Stimulated activated CD8-positive, alpha-beta memory T cell treated with anti-CD3 and anti-CD28 coated beads, Interleukin-7, amount 100 ng/mL, for 4 hours (primary cell): ENCODE data around the gene CDH22.

Experiments used
- DNase-seq, 2 donors: peaks; one replicate each; pipeline ENCODE4 v3.0.0-alpha.2; 2020; ENCODE audit warnings: low read depth in 2 of 2

CDH22 gene

DNA sequence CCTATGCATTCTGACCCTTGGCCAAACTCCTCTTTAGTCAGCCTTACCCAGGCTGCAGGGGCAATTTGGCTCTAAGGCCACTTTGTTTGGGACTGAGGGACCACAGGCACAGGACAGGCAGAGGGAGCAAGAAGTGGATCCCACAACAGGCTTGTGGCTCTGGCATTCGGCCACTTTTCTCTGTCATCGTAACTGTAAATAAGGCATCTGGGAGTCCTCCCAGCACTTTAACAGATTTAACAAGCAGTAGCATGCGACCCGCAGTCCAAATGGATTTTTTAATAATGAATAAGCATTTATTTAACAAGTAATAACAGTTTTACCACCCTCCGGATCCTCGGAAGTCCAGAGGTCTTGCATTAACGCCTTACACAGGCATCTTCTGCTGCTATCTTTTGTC lies 16.1 kb upstream of the CDH22 start:
- no peak for DNase-seq

DNA sequence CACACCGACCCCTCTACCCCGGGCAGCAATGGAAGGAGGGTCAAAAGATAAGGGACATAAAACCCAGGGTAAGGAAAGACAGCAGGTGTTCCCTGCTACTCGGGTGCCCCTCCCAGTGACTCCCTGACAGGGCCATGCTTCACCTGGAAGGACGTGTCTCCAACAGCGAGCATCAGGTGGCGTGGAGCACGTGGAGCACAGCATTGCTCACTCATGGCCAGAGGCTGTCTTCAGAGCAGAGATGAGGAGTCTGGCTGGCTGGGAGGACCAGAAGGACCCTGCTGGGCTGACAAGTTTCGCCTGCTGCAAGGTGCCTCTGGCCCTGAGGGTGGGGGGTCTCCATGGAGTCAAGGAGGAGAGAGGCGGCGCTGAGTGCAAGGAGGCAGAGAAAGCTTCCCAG lies 15.3 kb upstream of the CDH22 start:
- DNase-seq: no peak

DNA sequence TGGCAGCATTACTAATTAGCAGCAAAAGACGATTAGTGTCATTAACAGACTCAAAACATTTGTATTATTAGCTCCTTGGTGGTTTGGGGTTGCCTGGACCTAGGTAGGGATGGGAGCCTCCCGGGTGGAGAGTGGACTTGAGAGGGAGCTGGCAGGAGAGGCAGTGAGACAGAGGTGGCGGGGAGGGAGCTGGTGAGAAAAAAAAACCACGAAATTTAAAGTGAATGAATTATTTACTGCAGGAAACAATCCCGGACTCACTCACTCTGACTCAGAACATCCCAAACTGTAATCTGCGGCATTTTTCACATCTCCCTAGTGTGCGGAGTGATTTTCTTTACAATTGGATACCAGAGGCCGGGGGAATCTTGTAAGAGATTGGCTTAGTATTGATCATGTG lies 14.3 kb upstream of the CDH22 start:
- DNase-seq: no peak

DNA sequence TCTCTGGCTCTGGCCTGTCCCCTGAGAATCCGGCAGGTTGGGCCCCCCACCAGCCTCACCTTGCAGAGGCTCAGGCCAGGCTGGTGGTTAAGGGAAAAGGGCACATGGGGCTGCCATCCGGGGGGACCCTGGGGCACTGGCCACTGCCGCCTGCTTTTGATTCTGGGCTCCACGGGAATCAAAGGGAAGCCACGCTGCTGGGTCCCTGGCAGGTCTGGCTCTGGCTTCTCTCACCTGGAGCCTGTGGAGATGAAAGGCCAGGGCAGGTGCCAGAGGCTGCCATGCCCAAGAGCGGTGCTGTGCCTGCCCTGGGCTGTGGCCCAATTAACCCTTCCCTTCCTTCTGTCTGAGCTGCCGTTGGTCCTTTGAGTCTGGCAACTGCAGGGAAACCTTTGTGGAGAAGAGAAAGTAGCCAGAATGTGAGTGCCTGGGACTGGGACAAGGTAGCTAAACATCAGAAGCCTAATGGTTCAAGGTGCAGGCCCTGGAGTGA lies 9.4 kb upstream of the CDH22 start:
- DNase-seq: no peak

DNA sequence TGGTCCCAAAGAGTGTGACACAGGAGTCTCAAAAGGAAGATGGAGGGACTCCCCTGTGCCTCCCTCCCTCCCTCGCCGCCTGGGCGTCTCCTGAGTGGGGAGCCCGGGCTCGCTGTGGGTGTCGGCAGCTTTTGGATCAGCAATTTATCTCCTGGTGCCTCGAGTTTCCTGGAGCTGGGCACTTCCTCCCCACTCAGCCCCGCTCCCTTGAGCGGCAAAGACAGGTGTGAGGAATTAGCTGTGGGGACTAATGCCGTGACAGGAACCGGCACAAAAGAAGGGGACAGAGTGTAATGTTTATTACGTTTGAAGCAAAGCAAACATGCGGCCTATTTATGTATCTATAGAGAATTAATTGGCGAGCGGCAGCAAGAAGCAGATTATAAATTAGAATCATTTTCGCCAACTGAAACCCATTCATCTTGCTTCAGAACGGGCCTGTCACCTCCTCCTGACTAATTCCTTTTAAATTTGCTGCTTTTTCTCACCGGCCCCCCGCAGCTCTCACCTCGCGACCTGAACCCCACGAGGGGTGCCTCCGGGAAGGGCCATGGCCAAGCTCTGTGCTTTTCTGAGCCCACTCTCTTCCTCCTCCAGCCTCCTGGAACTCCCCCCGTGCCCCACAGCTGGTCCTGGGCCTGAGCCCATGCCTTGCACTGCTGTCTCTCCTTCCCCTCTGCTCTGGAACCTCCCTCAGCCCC lies 8.8 kb upstream of the CDH22 start:
- no peak for DNase-seq

DNA sequence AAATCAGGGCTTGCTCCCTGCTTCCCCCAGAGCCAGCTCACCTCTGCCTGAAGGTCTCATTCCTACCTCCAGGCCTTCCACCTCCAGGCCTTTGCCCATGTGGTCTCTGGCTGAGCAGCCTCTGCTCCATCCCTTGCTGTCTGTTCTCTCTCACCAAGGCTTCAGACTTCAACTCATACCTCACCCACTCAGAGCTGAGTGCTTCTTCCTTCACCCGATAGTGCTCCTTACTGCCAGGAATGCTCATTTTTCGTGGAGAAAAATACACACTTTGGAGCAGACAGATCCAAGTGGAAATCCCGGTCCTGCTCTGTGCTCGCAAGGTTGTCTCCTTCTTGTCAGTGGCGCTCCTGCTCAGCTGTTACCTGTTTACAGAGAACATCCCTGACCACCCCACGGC lies 7.0 kb upstream of the CDH22 start:
- no peak for DNase-seq

DNA sequence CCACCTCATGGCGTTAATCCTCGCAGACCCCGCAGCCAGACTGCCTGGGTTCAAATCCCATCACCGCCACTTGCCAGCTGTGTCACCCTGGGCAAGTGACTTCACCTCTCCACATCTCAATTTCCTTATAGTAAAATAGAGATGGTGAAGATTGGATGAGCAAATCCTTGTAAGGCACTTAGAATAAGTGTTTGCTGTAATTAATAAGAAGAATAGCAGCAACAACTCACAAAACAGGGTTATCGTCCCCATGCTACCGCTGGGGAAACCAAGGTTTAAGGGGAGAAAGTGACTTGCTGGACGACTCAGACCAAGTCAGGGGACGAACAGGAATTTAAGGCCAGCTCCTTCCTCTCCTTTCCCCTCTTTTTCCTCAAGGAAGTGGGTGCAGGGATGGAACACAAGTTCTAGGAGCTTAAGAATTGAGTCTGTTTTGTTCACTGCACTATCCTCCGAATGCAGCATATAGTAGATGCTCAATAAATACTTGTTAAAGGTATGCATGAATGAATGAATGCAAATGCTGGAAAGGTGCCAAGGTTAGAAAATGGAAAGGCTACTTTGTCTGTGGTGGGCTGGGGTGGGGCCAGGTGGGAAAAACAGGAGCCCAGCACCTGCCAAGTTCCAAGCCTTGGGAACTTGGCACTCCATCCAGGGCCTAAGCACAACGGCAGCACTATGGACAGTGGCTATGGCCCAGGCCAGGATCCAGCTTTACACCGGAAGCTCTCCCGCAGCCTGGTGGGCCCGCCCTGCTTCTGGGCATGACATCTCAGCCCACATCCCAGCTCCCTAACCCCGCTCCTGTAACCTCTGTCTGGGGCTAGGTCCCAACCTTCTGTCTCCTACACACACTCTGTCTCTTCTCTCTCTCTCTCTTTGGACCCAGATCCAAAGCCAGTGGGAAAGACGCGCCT lies 4.9 kb upstream of the CDH22 start:
- DNase-seq: no peak

DNA sequence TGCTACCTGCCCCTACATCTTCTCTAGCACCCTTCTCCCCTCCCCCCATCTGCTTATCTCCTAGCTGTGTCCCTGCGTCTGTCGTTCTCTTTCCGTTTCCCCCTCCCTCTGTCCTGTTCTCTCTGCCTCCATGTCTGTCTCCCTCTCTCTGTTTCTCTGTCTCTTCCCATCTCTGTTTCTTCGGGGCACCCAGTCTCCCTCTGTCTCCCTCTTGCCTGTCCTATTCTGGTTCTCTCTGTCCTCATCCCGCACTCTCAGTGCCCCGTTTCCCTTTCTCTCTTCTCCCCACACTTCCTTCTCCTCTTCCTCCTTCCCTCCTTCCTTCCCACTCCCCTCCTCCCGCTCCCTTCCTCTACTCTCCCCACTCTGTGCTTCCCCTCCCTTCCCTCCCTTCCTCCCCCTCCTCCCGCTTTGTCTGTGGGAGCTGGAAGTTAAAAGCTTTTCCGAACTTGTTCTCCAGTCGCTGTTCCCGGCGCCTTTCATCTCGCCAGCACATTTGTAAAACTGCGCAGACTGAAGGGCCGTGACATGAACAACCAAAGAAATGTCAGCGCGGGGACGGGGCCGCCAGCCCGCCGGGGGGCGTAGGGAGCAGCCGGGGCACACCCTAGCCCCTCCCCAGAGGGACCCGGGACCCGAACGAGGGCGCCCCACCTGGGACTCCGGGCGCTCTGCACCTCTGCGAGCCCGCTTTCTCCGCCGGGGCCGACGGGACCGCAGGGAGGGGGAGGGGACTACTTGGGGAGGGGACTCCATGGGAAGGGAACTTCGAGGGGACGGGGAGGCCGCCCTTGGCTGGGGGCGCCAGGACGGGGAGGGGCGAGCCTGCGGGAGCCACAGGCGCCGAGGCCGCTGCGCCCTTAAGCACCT lies 4.0 kb upstream of the CDH22 start:
- no peak for DNase-seq

DNA sequence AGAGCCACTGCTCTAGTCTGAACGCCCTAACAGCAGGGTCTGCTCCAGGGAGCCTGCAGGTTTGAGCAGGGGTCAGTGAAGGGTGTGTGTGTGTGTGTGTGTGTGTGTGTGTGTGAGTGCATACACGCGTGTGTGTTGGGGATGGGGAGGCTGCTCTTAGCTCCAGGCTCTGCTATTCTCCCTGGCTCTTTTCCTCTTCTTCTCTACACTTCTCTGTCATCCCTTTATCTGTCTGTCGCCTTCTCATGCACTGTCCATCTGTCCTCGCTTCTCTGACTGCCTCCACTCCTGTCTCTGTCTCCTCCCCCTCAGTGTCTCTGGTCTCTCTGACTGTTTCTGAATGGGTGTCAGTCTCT lies 3.4 kb upstream of the CDH22 start:
- no peak for DNase-seq

DNA sequence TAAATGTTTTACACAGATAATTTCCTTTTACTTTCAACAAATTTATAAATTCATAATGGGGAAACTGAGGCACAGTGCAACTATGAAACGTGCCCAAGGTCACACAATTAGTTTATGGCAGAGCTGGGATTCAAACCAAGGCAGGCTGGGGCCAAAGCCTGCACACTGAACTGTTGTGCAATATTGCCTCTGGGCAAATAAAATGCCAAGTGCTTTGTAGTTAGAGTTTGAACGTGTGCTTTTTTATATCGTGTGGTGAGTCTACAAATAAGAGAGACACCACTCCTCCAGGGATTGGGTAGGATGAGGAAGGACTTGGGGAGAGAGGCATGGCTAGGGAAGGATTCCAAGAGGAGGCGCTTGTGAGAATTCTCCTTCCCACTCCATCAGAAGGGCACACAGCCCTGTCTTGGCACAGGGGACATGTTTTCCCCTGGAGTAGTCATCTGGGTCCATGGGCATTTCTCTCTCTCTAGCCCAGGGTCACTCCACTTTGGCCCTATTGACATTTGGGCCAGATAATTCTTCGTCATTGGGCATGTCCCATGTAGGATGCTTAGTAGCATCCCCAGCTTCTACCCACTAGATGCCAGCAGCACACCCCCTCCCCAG lies 2.8 kb upstream of the CDH22 start:
- no peak for DNase-seq

DNA sequence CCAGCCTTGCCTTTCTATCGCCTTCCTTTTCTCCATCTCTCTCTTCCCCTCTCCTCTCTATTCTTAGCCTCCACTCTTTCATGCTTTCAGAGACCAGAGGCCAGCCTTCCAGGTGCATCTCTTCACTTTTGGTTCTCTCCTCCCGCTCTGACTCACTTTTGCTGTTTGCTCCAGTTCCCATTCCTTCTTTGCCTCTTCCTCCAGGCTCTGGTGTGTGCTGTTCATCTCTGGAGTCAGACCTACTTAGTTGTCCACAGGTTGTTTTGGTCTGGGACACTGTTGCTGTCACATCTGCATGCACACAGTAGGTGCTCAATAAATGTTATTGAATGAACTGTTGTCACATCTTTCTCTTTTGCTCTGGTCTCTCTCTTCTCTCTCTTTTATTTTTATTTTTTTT lies 1.6 kb upstream of the CDH22 start:
- DNase-seq: no peak

DNA sequence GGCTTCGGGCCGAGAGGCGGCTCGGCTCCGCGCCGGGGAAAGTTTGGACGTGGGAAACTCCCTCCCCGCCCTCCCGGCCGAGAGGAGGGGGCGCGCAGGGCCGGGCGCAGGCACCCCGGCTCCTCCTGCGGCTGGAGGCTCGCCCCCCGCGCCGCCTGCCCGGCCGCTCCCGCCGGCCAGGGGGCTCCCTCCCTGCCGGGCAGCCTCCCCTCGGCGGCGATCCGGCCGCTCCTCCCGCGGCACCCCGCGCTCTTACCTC lies 370 bp downstream of the CDH22 start:
- no peak for DNase-seq

DNA sequence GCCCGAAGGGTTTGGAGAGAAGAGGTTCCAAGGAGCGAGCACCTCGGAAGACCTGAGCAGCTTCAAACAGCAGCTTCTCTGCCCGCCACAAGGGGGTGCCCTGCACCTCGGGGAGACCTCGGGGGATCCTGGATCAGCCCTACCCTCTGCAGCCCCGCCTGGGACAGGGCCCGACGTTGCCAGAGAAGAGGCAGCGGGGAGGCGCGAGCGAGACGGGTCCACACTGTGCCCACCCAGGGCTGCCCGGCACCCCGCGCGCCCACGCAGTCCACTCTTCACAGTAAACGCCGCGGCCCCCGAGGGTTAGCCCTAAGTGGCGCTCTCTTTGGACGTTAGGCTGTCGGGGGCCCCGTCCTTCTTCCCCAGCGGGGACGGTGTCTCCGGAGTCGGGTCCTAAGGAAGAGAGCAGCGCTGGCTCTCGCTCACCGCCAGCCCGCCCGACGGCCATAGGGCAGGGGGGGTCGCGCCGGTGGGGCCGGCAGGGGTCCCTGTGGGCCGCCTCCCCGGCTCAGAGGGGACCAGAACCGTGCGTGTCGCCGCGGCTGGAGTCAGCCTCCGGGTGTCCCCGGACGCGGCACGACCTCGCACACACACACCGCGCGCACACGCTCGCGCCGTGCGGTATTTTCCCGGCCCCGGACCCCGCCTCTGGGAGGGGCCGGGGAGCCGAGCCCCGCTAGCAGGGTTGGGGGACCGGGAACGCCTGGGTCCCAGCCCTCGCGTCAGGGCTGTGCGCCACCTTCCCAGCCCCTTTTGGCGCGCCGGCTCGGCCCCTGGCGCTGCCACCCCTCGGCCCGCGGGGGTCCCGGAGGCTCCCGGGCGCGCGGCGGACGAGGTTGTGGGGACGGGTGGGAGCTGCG lies 929 bp downstream of the CDH22 start:
- DNase-seq: peak; percentile 54 to 65

DNA sequence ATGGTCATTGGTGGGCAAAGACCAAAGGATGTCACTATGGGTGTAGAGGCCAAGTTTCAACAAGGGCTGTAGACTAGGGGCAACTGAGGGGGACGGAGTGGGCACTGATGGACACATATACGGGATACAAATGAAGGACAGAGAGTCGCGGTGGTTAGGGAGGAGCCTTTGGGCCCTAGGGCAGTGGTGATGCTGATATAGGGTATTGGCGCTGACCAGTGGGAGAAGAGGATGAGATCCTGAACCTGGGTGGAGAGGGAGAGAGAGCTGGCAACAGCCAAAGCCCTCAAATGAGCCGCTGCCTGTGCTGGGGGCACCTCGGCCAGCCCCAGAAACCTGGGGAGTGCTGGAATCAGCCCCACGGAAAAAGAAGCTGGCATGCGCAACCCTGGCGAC lies 1.6 kb downstream of the CDH22 start:
- no peak for DNase-seq

DNA sequence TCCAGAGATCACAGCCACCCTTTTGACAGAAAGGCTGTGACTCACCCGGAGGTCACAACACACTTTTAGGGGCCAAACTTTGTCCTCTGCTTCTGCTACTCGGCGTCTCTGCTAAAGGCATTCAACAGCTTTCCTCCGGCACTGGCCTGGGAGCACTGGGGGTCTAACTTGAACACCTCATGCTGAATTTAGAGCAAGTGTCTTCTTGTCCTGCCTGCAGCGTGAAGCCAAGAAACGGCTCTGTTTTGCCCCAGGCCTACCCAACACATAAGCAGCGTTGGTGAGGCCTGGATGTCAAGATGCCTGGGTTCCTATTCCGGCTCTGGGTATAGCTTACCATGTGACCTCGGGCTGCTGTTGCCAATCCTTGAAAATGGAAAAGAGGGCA lies 2.3 kb downstream of the CDH22 start:
- no peak for DNase-seq

DNA sequence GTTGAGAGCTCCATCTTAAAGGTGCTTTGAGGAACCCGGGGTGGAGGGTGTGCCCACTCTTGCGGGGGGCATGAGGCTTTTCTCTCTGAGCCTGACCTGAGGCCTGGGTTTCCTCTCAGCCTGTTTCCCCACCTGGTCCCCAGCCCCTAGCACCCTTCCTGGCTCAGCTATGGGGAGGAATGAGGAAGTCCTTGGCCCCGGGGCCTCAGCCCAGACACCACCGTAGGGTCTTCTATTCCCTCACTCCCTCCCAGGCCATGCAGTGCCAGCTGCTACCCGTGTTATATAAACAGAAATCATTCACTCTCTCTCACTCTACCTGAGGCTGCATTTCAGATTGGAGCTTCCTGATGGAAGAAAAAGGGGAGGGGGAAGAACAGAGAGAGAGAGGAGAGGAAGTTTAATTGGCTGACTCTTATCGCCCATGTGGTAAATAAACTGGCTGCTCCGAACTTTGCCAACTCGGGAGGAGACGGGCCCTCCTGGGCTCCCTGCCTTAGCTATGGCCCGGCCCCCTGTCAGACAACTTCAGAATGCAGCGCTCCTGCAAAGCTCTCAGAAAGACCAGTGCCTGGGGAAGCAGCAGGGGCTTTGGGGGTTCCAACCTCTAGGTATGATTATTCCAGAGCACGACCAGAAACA lies 2.8 kb downstream of the CDH22 start:
- DNase-seq: no peak

DNA sequence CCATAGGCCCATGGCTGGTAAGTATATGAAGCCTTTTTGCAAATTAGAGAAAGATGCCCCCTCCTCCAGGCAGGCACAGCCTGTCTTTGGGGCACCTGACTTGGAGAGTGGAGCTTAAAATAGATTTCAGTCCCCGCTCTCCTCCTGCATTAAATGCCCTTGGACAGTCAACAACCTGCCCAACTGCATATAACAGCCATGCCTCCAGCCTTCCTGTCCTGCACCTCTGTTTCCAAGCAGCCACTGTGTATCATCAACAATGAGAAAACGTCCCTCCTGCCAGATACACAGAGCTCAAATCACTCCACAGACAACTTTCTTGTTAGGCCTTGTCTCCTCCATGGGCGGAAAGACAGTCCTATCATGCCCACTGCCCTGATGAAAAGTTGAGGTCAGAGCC lies 3.4 kb downstream of the CDH22 start:
- DNase-seq: no peak

DNA sequence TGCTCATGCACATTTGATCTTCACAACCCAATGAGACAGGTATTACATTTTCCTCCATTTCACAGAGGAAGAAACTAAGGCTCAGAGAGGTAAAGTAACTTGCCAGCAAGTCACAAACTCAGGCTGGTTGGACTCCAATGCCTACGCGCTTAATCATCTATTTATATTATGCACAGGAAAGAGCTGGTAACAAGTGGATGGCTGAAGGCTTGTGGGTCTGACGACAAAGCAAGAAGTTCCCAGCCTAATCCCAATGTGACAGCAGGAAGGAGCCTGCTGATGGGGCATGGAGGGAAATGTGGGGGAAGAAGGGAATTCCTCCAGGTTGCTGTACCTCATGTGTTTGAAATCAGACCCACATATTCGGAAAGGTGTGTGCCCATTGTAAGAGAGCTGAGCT lies 3.9 kb downstream of the CDH22 start:
- DNase-seq: no peak

DNA sequence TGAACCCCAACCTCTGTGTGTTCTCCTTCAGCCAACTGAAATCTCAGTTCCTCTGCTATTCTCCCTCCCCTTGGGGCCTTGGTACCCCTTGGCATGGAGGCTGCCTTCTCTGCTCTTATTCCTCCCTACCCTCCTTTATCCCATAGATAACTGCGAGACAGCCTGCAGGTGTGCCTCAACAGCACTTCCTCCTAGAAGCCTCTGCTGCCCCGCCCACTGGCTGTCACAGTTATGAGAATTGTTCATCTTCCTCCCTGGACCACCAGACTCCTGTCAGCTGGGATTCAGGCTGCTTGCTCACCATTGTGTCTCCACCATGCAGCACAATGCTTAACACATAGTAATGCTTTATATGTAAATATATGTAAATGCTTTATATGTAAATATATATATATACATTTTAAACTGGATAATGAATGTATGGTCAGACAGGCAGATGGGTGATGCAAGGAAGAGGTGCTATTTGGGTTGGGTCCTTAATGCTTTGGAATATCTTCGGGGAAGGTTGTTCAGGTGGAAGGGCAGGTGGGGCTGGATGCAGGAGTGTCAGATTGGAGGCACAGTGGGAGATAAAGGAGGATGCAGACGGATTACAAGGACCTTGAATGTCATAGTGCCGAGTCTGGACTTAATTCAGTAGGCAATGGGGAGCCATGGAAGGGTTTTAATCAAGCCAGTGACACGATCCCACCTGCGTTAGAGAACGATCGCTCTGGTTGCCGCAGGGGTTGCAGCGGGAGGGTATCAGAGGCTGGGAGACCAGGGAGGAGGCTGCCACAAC lies 4.9 kb downstream of the CDH22 start:
- no peak for DNase-seq

DNA sequence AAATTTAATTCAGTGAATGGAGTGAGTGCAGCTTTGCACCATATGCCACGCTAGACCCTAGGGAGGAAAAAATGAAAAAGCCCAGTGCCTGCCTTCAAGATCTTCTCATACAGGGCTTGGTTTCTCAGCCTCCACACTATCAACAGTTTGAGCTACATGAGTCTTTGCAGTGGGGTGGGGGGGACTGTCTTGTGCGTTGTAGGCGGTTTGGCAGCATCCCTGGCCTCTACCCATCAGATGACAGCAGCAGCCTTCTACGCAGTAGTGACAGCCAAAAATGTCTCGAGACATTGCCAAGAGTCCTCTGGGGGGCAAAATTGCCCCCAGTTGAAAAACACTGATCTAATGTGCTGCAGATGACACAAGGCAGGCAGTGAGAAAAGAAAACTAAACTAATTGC lies 6.2 kb downstream of the CDH22 start:
- DNase-seq: no peak
